Measurements from ENCODE around the gene FKRP.
A peak's percentile ranks its signal among the peaks of the same experiment; 100 is the strongest.

FKRP gene

DNA sequence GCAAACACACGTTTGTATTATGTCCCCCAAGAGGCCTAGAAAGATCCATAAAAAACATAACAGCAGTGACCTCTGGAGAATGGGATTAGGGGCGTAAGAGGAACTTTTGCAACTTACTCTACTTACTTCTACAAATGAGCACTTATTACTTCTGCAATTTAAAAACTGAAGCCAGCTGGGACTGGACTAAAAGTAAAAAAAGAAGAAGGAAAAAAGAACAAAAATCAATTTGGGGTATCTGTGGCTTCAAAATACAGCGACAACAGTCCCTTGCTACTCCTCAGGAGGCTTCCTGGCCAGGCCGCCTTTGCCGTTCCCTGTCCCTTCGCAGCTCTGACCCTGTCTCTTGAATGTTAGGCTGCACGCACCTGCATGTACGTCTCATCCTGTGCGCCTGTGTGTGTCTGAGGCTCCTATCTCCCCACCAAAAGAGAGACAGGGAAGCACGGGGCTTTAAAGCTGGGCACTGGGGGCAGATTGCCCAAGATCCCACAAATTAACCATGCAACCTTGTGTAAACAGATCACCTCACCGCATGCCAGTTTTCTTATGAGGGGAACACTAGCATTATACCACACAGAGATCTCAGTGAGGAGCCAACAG is 12.1 kb upstream of the FKRP start:
- intact Hi-C loops (cut with DNase I; ENCODE audit: low total_unique reads), result loop anchor here (10.0 kb wide), 1 partner anchor 119 kb away; no protein-coding TSS in a partner anchor
- TF ChIP-seq, protein P1, sequence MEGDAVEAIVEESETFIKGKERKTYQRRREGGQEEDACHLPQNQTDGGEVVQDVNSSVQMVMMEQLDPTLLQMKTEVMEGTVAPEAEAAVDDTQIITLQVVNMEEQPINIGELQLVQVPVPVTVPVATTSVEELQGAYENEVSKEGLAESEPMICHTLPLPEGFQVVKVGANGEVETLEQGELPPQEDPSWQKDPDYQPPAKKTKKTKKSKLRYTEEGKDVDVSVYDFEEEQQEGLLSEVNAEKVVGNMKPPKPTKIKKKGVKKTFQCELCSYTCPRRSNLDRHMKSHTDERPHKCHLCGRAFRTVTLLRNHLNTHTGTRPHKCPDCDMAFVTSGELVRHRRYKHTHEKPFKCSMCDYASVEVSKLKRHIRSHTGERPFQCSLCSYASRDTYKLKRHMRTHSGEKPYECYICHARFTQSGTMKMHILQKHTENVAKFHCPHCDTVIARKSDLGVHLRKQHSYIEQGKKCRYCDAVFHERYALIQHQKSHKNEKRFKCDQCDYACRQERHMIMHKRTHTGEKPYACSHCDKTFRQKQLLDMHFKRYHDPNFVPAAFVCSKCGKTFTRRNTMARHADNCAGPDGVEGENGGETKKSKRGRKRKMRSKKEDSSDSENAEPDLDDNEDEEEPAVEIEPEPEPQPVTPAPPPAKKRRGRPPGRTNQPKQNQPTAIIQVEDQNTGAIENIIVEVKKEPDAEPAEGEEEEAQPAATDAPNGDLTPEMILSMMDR (IDR thresholded peaks at IDR 0.05), result no peak
- H3K27ac ChIP-seq, result no peak overlapping the region

DNA sequence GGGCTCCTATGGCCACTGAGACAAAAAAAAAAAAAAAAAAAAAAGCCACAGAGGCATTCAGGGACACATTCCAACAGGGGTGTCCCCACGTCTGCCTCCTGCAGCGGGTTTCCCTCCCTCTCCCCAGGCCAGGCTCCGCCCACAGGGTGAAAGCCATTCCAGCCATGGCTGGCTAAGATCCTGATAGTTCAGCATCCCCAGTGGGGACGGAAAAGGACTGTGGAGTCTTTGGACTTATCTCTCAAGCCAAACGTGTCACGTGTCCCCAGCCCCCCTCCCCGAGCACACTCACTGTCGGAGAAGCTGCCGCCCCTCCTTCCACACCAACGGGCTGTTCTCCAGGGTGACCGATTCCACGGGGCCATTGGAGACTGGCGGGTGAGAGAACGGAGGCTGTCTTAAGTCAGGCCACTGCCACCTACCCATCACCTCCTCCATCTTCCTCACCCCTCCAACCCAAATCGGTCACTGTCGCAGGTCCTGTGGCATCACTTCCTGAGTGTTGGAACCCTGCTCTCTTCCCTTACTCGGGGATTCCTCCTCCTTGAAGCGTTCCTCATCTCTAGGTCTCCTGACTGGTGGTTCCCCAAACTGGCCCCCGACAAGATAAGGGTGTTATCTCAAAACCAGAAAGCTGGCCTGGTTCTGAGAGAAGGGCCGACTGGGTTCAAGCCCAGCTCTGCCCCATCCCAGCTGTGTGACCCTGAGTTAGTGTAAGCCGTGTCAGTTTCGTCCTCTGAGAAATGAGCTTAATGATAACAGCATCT is 9.1 kb upstream of the FKRP start:
- peak overlapping the region in 1 of 2 donors; percentile 24 for H3K27ac ChIP-seq
- H3K4me3 ChIP-seq, result no peak overlapping the region
- H3K36me3 ChIP-seq, result peaks cover 30 to 70% (median 49%) of the 10 kb centered on the region in 3 donors
- intact Hi-C loops (cut with DNase I; ENCODE audit: low total_unique reads), result loop anchor here (10.0 kb wide), 1 partner anchor 122 kb away; no protein-coding TSS in a partner anchor
- H3K9me3 ChIP-seq, result no peaks in the 10 kb centered on the region
- TF ChIP-seq, protein P1 (IDR thresholded peaks at IDR 0.05), result no peak
- H3K27me3 ChIP-seq, result no peaks in the 10 kb centered on the region
- H3K4me1 ChIP-seq, result peaks cover 0 to 41% (median 21%) of the 10 kb centered on the region in 4 donors
- no peak for DNase-seq

More for the DNA sequence above, 12.1 kb upstream of the FKRP start:
- H3K9me3 ChIP-seq, result no peaks in the 10 kb centered on the region
- peaks cover 0 to 20% (median 6%) of the 10 kb centered on the region in 4 donors for H3K4me1 ChIP-seq
- no peak for DNase-seq
- no peak overlapping the region for H3K4me3 ChIP-seq
- H3K27me3 ChIP-seq, result no peaks in the 10 kb centered on the region
- H3K36me3 ChIP-seq, result peaks cover 45 to 97% (median 73%) of the 10 kb centered on the region in 3 donors

DNA sequence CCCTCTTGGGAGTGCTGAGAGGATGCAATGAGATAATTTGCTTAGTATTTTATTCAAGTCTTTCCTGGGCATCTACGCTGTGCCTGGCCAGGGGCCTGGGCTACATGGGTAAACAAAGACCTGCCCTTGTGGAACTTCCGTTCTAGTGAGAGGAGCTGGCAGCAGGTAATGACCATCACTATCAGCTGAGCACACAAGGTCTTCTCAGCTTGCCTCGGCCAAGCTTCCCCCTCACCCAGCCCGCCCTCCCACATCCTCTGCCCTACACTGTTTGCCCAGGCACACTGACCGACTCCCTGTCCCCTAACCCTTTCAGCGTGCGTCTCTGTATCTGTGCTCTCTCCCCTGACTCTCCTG is 8.6 kb upstream of the FKRP start:
- Histone ChIP-seq H3K9me3 (no peaks in the 10 kb centered on the region), H3K4me3 (no peak overlapping the region), H3K27ac (peak overlapping the region in 1 of 2 donors; percentile 24), H3K27me3 (no peaks in the 10 kb centered on the region), H3K4me1 (peaks cover 0 to 42% (median 23%) of the 10 kb centered on the region in 4 donors), H3K36me3 (peaks cover 30 to 70% (median 43%) of the 10 kb centered on the region in 3 donors)
- TF ChIP-seq, protein P1 (IDR thresholded peaks at IDR 0.05), result no peak
- intact Hi-C loops (cut with DNase I; ENCODE audit: low total_unique reads), result loop anchor here (10.0 kb wide), 1 partner anchor 122 kb away; no protein-coding TSS in a partner anchor
- DNase-seq, result no peak

DNA sequence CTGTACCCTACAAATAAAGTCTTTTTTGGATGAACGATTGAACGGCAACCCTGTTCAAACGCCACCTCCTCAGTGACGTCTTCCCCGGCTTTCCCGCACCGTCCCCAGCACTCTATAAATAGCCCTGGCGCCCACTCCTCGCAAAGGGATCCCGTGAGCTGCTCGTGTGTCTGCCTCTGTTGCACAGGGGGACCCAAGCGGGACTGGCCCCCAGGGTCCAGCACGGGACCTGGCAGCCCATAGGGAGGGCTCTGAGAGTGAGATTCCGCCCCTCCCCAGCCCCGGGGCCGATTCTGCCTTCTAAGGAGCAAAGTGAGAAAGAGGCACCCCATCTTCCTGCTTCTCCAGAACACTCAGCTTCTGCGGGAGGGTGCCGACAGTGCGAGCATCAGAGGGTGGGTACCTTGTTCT is 8.1 kb upstream of the FKRP start:
- Histone ChIP-seq H3K4me1 (peaks cover 0 to 47% (median 26%) of the 10 kb centered on the region in 4 donors), H3K4me3 (no peak overlapping the region), H3K27ac (peak overlapping the region in 1 of 2 donors; percentile 24), H3K36me3 (peaks cover 27 to 66% (median 38%) of the 10 kb centered on the region in 3 donors), H3K9me3 (no peaks in the 10 kb centered on the region), H3K27me3 (no peaks in the 10 kb centered on the region)
- DNase-seq, result no peak
- TF ChIP-seq, protein P1 (IDR thresholded peaks at IDR 0.05), result no peak
- intact Hi-C loops (cut with DNase I; ENCODE audit: low total_unique reads), result loop anchor here (10.0 kb wide), 1 partner anchor 123 kb away; no protein-coding TSS in a partner anchor

DNA sequence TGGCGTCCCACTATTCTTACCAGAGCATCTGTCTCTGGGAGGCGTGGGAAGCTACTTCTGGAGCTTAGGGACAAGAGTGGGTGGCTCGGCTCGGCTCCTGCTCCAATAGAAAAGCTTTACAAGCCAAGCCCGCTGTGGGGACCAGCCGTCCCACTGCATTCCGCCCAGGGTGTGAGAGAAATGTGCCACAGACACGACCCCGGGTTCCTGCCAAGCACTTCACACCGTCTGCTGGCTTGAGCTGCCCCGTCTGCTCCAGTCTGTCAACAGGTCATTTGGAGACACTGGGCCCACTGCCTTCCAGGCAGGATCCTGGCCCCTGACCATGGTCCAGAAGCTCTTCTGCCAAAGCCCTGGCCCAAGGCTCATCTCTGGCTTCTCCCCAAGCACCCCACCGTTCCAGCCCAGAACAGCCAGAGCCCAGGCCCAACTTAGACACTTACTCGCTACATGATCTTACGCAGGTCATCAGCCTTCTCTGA is 6.5 kb upstream of the FKRP start:
- TF ChIP-seq, protein P1 (IDR thresholded peaks at IDR 0.05), result no peak

More for the DNA sequence above, 6.5 kb upstream of the FKRP start:
- no peaks in the 10 kb centered on the region for H3K27me3 ChIP-seq
- peak in 1 of 2 donors; percentile 87 for DNase-seq
- H3K36me3 ChIP-seq, result peaks cover 19 to 50% (median 22%) of the 10 kb centered on the region in 3 donors
- H3K4me3 ChIP-seq, result no peak overlapping the region
- no peaks in the 10 kb centered on the region for H3K9me3 ChIP-seq
- intact Hi-C loops (cut with DNase I; ENCODE audit: low total_unique reads), result loop anchor here (10.0 kb wide), 1 partner anchor 125 kb away; no protein-coding TSS in a partner anchor
- H3K4me1 ChIP-seq, result peaks cover 0 to 62% (median 35%) of the 10 kb centered on the region in 4 donors
- H3K27ac ChIP-seq, result peak overlapping the region; percentile 12 to 57
